HUES48 (cell line): ENCODE results near the gene ST13.
A peak's percentile ranks its signal among the peaks of the same experiment; 100 is the strongest.

Experiments
- H3K27ac ChIP-seq: one replicate; pipeline ENCODE4 v1.7.0; 2013; ENCODE audit warnings: low read depth, low read length, inconsistent platforms
- H3K27me3 ChIP-seq: 2 replicates; pipeline ENCODE4 v1.6.1; 2013; ENCODE audit warnings: mild to moderate bottlenecking, low read length; ENCODE audit not compliant: control insufficient read depth, insufficient read depth
- H3K36me3 ChIP-seq: 2 replicates; pipeline ENCODE4 v1.6.1; 2013; ENCODE audit warnings: low read length; ENCODE audit not compliant: control insufficient read depth, insufficient read depth
- H3K4me1 ChIP-seq: 2 replicates; pipeline ENCODE4 v1.6.1; 2013; ENCODE audit warnings: mild to moderate bottlenecking, low read length; ENCODE audit not compliant: control insufficient read depth, insufficient read depth
- H3K4me3 ChIP-seq: 2 replicates; pipeline ENCODE4 v1.5.1; 2013; ENCODE audit warnings: mild to moderate bottlenecking, low read depth, low read length
- H3K9ac ChIP-seq: 2 replicates; pipeline ENCODE4 v1.6.1; 2013; ENCODE audit warnings: mild to moderate bottlenecking, low read depth, low read length, moderate library complexity
- H3K9me3 ChIP-seq: 2 replicates; pipeline ENCODE4 v1.6.1; 2013; ENCODE audit warnings: low read length; ENCODE audit not compliant: control insufficient read depth, insufficient read depth

Gene ST13

DNA sequence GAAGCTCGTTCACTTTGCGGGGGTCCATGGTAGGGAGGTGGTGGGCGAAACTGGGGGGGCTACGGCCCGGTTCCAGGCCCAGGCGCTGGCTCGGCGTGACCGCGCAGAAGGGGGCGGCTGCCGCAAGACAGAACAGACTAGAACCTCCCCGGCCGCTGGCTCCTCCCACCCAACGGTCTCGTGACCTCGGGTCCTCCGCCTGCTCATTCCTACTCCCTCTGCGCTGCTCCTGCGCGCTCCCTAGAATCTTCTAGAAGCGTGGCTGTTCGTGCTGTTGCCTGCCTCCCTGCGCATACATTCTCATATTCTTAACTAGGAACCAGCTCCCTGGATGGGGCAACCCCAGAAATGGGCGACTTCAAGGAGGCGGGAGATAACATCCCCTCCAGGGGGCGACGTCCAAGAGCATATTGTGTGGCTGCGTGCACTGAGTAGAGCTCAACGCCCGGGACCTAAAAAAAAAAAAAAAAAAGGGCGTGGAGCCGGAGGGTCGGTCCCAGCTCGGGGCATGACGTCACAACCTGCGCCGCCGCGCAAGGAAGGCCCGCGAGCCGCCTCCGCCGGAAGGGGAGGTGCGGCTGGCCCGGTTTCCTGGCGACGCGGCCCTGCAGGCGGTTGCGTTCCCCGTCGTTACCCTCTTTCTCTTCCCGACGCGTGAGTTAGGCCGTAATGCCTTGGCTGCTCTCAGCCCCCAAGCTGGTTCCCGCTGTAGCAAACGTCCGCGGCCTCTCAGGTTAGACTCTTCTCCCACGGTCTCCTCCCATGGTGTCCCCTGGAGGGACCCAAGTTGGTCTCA is at the start of gene ST13, which contains the start of gene XPNPEP3:
Gene ST13 (minus strand): TSS at position 127 of the 796 bp plus-strand sequence. CDS start 99 bp downstream, at position 28.
Gene XPNPEP3 (plus strand): TSS at position 636 of the 796 bp plus-strand sequence. CDS start 34 bp downstream, at position 670.
- Histone ChIP-seq H3K27me3 (no peaks in the 10 kb centered on the region), H3K27ac (peak within 1 kb of the TSS; percentile 97), H3K36me3 (peaks cover 33% of the 10 kb centered on the region), H3K4me3 (peak within 1 kb of the TSS; percentile 91), H3K9me3 (no peaks in the 10 kb centered on the region), H3K9ac (peak within 1 kb of the TSS; percentile 91), H3K4me1 (peaks cover 28% of the 10 kb centered on the region)

GRCh38 chr22:40904101-40904500 is 47.7 kb upstream of the ST13 start:
- Histone ChIP-seq H3K9me3 (no peaks in the 10 kb centered on the region), H3K4me1 (peaks cover 8% of the 10 kb centered on the region; the same call in 1 of the 2 replicates), H3K4me3 (no peak overlapping the region), H3K27me3 (no peaks in the 10 kb centered on the region), H3K9ac (no peak overlapping the region), H3K27ac (no peak overlapping the region), H3K36me3 (peaks cover 24% of the 10 kb centered on the region)

- no peak overlapping the region for H3K9ac ChIP-seq
- H3K27ac ChIP-seq: no peak overlapping the region
- H3K4me1 ChIP-seq: no peaks in the 10 kb centered on the region
- no peak overlapping the region for H3K4me3 ChIP-seq
- peaks cover 7% of the 10 kb centered on the region; the same call in 1 of the 2 replicates for H3K36me3 ChIP-seq
- H3K27me3 ChIP-seq: no peaks in the 10 kb centered on the region
- H3K9me3 ChIP-seq: no peaks in the 10 kb centered on the region
These were observed 42.5 kb upstream of the ST13 start for GRCh38 chr22:40898850-40899357.

GRCh38 chr22:40894417-40894816 is 38.0 kb upstream of the ST13 start:
- no peaks in the 10 kb centered on the region for H3K9me3 ChIP-seq
- H3K36me3 ChIP-seq: peaks cover 10% of the 10 kb centered on the region

GRCh38 chr22:40890881-40891280 is 34.4 kb upstream of the ST13 start:
- H3K9ac ChIP-seq: no peak overlapping the region
- no peaks in the 10 kb centered on the region for H3K27me3 ChIP-seq
- H3K4me1 ChIP-seq: no peaks in the 10 kb centered on the region
- no peak overlapping the region for H3K4me3 ChIP-seq
- no peak overlapping the region for H3K27ac ChIP-seq
- peaks cover 37% of the 10 kb centered on the region for H3K36me3 ChIP-seq
- no peaks in the 10 kb centered on the region for H3K9me3 ChIP-seq

More at GRCh38 chr22:40894417-40894816, 38.0 kb upstream of the ST13 start:
- no peaks in the 10 kb centered on the region for H3K27me3 ChIP-seq
- no peak overlapping the region for H3K27ac ChIP-seq
- H3K9ac ChIP-seq: no peak overlapping the region
- H3K4me1 ChIP-seq: no peaks in the 10 kb centered on the region
- no peak overlapping the region for H3K4me3 ChIP-seq

- no peak overlapping the region for H3K27ac ChIP-seq
- no peak overlapping the region for H3K4me3 ChIP-seq
- no peaks in the 10 kb centered on the region for H3K9me3 ChIP-seq
- no peaks in the 10 kb centered on the region for H3K27me3 ChIP-seq
- no peaks in the 10 kb centered on the region for H3K4me1 ChIP-seq
- H3K9ac ChIP-seq: no peak overlapping the region
- H3K36me3 ChIP-seq: peaks cover 40% of the 10 kb centered on the region
These were observed 32.7 kb upstream of the ST13 start for GRCh38 chr22:40889116-40889515.

- Histone ChIP-seq H3K4me1 (no peaks in the 10 kb centered on the region), H3K9ac (no peak overlapping the region), H3K27me3 (no peaks in the 10 kb centered on the region), H3K9me3 (no peaks in the 10 kb centered on the region), H3K4me3 (no peak overlapping the region), H3K27ac (no peak overlapping the region), H3K36me3 (peaks cover 33% of the 10 kb centered on the region)
These were observed 22.5 kb upstream of the ST13 start for GRCh38 chr22:40878922-40879321.

DNA sequence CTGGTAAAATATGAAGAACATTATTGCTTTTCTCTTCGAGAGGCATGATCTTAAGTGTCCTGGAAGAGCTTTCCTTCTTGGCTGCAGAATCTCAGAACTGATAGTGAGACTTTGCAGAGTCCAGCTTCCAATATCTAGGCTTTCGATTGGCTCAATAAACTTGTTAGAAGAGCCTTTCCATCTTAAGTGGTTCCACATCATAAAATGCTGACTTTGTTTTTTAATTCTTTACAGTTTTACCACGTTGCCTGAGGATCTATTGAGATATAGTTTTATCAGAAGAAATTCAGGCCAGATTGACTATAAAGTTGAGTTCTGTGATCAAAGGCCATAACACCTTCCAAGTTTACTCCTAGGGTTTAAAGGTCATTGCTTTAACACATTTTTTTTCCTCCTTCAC is 21.0 kb upstream of the ST13 start:
- no peaks in the 10 kb centered on the region for H3K9me3 ChIP-seq
- no peaks in the 10 kb centered on the region for H3K27me3 ChIP-seq

DNA sequence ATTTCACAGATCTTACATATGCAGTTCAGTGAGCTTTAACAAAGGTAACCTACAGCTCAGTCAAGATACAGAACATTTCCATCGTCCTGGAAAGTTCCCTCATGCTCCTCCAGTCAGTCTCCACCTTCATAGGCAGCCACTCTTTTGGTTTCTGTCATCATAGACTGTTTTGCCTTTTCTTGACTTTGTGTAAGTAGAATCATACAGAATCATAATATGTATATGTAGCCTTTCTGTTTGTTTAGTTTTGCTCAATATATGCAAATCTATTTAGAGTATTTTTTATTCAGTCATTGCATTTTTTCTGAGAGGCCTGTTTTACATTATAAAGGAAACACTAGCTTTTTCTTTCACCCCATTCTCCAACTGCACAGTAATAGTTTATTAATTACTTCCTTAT is 20.5 kb upstream of the ST13 start:
- H3K36me3 ChIP-seq: peaks cover 18% of the 10 kb centered on the region

More for the DNA sequence above, 21.0 kb upstream of the ST13 start:
- no peak overlapping the region for H3K9ac ChIP-seq
- H3K27ac ChIP-seq: no peak overlapping the region
- peaks cover 19% of the 10 kb centered on the region for H3K36me3 ChIP-seq
- no peaks in the 10 kb centered on the region for H3K4me1 ChIP-seq
- H3K4me3 ChIP-seq: no peak overlapping the region

DNA sequence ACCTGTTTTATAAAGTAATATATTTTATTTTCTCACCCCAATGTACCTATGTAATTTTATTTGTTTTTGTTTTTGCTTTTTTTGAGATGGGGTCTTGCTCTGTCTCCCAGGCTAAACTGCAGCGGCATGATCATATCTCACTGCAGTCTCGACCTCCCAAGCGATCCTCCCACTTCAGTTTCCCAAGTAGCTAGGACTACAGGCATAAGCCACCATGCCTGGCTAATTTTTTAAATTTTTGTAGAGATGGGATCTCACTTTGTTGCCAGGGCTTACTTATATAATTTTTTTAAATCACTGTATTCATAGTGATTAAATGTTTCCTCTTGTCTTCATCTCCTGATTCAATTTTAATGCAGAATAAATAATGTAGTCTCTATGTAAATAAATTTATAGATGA is 18.7 kb upstream of the ST13 start:
- Histone ChIP-seq H3K27ac (no peak overlapping the region), H3K9ac (no peak overlapping the region), H3K27me3 (no peaks in the 10 kb centered on the region), H3K9me3 (no peaks in the 10 kb centered on the region), H3K4me1 (no peaks in the 10 kb centered on the region), H3K4me3 (no peak overlapping the region), H3K36me3 (peaks cover 26% of the 10 kb centered on the region)

More for the DNA sequence above, 20.5 kb upstream of the ST13 start:
- Histone ChIP-seq H3K27me3 (no peaks in the 10 kb centered on the region), H3K4me3 (no peak overlapping the region), H3K27ac (no peak overlapping the region), H3K4me1 (no peaks in the 10 kb centered on the region), H3K9me3 (no peaks in the 10 kb centered on the region), H3K9ac (no peak overlapping the region)

- H3K9ac ChIP-seq: no peak overlapping the region
- H3K9me3 ChIP-seq: no peaks in the 10 kb centered on the region
- no peaks in the 10 kb centered on the region for H3K4me1 ChIP-seq
- H3K27ac ChIP-seq: no peak overlapping the region
- H3K27me3 ChIP-seq: no peaks in the 10 kb centered on the region
- peaks cover 32% of the 10 kb centered on the region for H3K36me3 ChIP-seq
- H3K4me3 ChIP-seq: no peak overlapping the region
These were observed 17.6 kb upstream of the ST13 start for GRCh38 chr22:40874016-40874415.
